A172 (cell line): ENCODE measurements around the gene PIKFYVE. TPM values are rescaled to one million over a fixed set of nuclear protein-coding genes. Genes with fewer than 3 reads are reported as not detected.
"Not testable (repeated sequence)": the region's sequence is repeated elsewhere in the genome, so short reads cannot be mapped to it uniquely, and the experiment has no call there.

Source experiments
- DNase-seq: peaks from one replicate; pipeline ENCODE4 v3.0.0-alpha.2; 2015; ENCODE audit warnings: low spot score
- total RNA-seq: library from RNA; depleted of rRNA; stranded (reverse); fragments of >200 nt; shearing (Covaris generic); gene quantifications from 2 replicates; pipeline ENCODE4 v1.2.3, GENCODE V29; 2014

PIKFYVE gene
- total RNA-seq, 1 experiment from 2014 or later, result 29.2 TPM

GRCh38 chr2:208254118-208254870, 11.8 kb upstream of the PIKFYVE start:
- peak; percentile 60 for DNase-seq

GRCh38 chr2:208254871-208255556, 11.0 kb upstream of the PIKFYVE start, which contains the start of gene IDH1:
Gene IDH1 (minus strand): TSS chr2:208255071. CDS start chr2:208251551, 3,520 bp downstream.
- peak; percentile 89 for DNase-seq

DNA sequence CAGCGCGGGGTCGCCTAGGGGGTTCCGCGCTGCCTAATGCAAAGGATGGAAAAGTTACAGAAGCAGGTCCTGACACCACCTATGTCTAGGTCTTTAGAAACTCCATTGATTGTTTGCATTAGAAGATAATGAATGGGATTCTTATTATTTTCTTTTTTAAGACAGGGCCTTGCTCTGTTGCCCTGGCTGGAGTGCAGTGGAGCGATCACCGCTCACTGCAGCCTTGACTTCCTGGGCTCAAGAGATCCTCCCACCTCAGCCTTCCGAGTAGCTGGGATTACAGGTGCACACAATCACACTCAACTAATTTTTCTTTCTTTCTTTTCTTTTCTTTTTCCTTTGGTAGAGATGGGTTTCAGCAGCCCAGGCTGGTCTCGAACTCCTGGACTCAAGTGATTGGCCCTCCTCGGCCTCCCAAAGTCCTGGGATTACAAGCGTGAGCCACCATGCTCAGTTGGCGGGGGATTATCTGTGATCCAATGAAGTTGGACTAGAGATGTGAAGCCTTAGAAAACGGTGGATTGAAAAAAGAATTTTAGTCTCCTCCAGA, 10.4 kb upstream of the PIKFYVE start:
- no peak for DNase-seq

DNA sequence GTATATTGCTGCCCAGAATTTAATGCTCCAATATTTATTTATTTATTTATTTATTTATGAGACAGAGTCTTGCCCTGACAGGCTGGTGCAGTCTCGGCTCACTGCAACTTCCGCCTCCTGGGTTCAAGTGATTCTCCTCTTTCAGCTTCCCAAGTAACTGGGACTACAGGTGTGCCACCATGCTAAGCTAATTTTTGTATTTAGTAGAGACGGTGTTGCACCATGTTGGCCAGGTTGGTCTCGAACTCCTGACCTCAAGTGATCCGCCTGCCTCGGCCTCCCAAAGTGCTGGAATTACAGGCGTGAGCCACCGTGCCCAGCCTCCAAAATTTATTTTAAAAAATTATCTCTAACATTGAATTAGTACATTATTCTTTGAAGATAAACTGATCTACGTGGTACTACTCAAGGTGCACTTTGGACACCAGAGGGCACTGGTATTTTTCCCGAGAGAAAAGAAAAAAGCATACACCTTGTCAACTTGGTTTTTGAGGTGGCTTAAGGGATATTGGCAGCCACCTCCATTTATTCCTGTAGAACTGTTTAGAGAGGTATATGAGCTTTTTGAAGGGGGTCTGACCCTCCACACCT, 9.8 kb upstream of the PIKFYVE start:
- DNase-seq, result no peak

GRCh38 chr2:208256849-208257813, 8.9 kb upstream of the PIKFYVE start:
- not testable (repeated sequence) for DNase-seq

- no peak for DNase-seq
Measured at GRCh38 chr2:208265371-208265800, 669 bp upstream of the PIKFYVE start.

DNA sequence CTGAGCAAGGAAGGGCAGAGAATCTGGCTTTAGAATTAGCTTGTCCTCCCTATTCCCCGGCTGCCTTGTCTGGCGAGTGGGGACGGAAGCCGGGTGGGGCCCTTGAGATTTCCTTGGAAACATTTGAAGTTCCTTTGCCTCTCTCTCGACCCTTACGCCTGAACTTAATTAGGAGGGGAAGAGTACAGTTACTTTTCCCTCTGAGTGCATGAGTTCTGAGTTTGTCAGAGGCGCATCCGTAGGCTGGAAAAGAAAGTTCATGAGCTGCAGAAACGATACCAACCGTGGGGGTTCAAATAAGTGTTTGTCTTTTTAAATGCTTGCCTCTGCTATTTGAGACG, 468 bp downstream of the PIKFYVE start:
- DNase-seq, result peak; percentile 22

- DNase-seq, result no peak
Measured at GRCh38 chr2:208266936-208267335, 881 bp downstream of the PIKFYVE start.

GRCh38 chr2:208267526-208267925, 1.5 kb downstream of the PIKFYVE start:
- not testable (repeated sequence) for DNase-seq

DNA sequence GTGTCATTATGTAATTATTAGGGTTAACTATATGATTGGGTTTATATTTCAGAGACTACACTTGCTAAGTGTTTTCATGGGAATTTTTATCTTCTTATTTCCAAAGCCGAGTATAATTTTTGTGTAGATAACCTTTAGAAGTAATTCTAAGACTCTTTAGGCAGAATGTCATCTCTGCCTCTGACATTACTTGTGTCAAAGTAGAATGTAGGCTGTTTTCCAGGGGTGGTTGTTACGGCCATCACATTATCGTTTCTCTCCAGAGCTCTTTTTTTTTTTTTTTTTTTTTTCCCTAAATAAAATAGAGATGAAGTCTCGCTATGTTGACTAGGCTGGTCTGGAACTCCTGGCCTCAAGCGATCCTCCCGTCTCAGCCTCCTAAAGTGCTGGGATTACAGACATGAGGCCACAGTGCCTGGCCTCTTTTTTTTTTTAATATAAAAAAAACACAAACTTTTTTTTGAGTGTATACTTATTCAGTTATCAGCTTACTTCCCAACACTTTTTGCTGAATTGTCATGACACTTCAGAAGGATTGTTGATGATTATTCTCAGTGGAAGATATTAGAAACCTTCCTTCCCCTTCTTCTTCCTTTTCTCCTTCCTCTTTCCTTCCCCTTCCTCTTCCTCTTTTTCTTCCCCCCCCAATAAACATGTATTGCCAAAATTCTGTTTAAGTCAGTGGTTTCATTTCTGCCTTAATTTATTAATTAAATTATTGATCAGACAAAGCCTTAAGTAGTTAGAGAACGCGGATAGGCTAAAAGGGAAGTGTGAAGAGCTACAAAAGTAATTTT, 2.3 kb downstream of the PIKFYVE start:
- no peak for DNase-seq

DNA sequence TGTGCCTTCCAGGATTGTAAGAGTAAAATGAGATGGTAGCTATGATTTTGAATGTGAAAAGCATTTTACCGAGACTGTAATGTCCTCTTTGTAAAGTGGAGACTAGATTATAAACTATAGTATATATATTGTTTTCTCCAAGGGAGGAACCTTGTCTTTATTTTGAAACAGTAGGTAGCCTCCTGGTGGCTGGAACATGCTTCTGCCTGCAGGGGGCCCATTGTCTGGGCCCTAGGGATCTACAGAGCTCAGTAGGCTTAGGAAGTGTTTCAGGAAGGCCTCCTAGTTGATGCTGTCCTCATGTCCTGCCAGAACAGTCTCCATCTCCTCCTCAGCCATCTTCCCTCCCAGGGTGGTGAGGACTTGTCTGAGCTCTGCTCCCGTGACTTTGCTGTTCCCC, 3.0 kb downstream of the PIKFYVE start:
- DNase-seq, result no peak

DNA sequence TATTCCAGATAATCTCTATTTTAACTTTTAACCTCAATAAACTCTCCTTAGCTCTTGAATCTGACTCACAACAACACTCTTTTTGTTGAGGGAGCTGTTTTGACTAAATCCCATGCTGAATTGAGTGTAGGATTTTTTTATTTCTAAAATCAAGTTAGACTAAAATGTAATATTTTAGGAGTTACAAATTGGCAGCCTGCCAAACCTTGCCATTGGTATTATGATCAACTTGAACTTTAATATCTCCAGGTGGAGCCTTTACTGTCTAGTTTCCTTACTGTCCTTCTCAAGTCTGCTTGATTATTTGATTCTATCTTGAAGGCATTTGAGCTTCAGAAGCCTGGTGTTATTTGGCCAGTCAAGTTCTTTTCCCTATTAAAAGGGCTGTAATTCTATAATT, 8.7 kb downstream of the PIKFYVE start:
- no peak for DNase-seq

DNA sequence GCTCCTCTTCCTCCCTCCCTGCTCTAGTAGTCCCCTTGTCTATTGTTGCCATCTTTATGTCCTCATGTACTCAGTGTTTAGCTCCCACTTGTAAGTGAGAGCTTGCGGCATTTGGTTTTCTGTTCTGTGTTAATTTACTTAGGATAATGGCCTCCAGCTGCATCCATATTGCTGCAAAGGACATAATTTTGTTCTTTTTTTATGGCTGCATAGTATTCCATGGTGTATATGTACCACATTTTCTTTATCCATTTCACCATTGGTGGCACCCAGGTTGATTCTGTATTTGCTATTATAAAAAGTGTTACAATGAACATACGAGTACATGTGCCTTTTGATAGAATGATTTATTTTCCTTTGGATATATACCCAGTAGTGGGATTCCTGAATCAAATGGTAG, 12.5 kb downstream of the PIKFYVE start:
- no peak for DNase-seq

- DNase-seq, result no peak
Measured at GRCh38 chr2:208279236-208279635, 13.2 kb downstream of the PIKFYVE start.

DNA sequence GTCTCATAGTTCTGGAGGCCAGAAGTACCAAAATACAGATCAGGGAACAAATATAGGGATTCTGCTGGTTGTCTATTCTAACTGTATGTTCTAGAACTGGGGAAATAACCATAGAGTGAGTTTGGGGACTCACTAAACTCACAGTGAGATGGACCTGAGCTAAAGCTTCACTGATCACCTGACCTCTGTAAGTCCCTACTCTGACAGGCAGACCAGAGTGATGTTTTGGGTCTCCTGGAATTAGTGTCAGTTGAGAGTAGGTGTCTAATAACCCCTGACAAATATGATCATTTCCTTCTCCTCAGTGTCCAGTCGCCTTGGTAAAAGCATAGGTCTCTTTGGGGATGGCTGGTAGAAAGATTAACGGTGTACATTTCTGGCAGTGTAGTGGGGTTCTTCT, 14.2 kb downstream of the PIKFYVE start:
- DNase-seq, result no peak

DNA sequence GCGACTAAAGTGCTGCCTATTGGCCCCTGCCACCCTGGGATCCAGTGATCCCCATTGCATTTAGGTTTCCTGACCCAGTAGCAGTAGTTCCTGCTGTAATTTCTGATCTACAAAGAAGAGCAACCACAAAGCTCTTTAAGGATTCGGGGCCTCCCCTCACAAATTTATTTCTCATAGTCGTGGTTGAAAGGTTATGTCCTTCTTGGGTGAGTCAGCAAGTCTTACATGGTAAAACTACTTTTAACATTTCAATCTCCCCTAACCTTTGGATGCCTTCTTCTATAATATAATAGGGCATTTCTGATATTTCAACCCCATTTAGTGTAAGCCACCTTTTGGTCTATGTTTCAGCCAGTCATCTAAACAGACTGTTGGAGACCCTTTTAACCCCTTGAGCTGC, 14.9 kb downstream of the PIKFYVE start:
- DNase-seq, result peak; percentile 26

DNA sequence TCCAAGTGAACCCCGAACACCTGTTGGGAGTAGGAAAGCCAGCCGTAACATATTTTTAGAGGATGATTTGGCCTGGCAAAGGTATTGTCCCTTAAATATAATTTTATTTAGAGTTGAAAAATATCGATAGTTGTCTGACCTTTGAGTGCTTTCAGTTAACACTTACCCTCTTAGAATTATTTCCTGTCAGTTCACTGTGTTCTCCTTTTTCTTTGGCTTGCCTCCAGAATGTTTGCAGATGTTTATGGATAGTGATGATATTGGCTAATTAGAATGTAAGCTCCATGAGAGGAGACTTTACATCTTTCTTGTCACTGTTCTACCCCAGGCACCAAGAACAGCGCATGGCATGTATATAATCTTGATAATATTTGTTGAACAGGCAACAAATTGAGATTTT, 19.8 kb downstream of the PIKFYVE start:
- DNase-seq, result no peak

GRCh38 chr2:208294482-208295024, 28.5 kb downstream of the PIKFYVE start:
- no peak for DNase-seq

- no peak for DNase-seq
Measured at GRCh38 chr2:208295834-208296233, 29.8 kb downstream of the PIKFYVE start.

GRCh38 chr2:208296610-208297009, 30.6 kb downstream of the PIKFYVE start:
- DNase-seq, result no peak
